HG03095 (cell line): ENCODE results near the gene NOD2.

Experiments used
- ATAC-seq: cut with Tn5 transposase; IDR thresholded peaks from one replicate; pipeline ENCODE4 v1.9.1; 2021; ENCODE audit warnings: moderate library complexity; ENCODE audit not compliant: unreplicated experiment

The NOD2 gene

DNA sequence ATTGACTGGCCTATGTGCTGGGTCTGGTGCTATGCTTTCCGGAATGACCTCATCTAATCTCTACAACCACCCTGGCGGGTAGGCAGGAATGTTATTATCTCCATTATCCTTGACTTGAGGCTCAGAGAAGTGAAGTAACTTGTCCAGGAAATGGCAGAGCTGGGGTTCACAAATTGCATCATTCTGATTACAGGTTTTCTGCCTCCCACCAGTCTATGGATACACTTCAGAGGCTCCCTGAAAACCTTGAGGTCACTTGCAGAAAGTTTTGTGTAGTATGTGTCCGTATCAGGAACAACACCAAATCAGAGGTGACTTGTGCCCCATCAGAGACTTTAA, 19.1 kb downstream of the NOD2 start:
- ATAC-seq, result no peak

DNA sequence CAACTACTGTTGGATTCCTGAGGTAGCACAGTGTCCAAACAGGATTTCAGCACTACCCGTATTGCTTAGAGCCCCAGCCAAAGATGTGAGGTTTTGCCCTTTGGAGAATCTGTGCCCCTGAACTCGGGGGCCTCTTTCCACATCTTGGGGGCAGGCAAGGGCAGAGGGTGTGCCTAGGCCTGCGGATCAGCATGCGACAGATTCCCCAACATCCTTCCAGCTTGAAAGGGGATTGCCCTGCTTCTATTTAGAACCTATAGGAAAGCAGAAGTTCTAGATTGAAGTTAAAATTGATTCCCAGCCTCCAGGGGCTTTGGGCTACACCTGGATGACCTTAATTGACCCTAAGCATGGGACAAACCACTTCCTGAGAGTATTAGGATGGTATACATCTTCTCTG, 19.6 kb downstream of the NOD2 start:
- no peak for ATAC-seq

DNA sequence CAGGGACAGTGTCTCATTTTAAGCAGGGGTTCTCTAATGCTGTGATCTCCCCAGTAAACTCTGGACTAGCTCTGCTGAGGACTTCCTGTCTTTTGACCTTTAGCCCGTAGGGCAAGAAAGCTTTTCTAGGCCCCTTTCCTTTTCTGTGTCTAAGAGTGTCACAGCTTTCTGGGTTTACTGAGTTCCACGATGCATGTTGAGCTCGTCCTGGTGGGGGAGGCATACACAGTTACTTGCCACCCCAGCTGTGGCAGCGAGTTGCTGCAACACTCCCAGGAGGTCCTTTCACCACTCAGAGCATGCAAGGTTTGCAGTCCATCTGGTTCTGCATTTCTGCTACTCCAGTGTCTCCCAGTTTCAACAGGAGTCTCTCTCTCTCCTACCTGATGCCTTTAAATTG, 23.7 kb downstream of the NOD2 start:
- ATAC-seq, result no peak

DNA sequence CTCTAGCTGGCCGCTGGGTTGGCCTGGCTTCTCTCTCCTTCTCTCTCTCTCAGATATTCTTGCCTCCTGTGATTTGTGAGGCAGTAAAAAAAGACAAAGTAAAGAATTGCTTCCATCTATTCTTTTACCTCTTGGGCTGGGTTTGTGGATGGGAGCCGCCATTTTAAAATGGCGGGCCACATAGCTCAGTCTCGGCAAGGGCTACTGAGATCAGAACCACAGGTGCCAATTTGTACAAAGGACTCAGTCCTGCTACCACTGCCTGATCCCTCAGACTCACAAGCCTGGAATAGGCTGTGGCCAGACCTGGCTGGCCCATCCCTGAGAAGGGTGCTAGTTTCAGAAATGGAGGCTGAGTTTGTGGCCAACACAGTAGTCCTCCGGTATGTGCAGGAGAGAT, 24.1 kb downstream of the NOD2 start:
- no peak for ATAC-seq

DNA sequence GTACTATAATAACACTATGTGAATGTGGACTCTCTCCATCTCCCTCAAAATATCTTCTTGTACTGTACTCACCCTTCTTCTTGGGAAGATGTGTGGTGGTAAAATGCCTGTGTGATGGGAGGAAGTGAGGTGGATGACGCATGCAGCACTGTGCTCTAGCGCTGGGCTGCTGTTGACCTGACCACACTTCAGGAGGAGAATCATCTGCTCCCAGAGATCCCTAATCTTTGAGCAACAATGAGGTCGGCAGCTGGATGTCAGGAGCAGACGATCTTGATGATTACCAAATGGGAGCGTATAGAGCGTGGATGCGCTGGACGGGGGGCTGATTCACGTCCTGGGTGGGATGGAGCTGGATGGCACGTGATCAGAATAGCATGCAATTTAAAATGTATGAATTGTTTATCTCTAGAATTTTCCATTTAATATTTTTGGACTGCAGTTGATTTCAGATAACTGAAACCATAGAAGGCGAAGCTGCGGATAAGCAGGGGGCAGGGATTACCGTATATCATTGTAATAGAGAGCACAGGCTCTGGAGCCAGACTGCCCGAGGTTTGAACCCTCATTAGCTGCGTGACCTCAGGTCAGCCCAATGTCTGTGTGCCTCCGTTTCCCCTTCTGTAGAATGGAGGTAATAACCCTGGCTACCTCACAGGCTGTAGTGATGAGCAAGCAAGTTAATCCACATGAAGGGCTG, 24.8 kb downstream of the NOD2 start:
- ATAC-seq, result no peak

DNA sequence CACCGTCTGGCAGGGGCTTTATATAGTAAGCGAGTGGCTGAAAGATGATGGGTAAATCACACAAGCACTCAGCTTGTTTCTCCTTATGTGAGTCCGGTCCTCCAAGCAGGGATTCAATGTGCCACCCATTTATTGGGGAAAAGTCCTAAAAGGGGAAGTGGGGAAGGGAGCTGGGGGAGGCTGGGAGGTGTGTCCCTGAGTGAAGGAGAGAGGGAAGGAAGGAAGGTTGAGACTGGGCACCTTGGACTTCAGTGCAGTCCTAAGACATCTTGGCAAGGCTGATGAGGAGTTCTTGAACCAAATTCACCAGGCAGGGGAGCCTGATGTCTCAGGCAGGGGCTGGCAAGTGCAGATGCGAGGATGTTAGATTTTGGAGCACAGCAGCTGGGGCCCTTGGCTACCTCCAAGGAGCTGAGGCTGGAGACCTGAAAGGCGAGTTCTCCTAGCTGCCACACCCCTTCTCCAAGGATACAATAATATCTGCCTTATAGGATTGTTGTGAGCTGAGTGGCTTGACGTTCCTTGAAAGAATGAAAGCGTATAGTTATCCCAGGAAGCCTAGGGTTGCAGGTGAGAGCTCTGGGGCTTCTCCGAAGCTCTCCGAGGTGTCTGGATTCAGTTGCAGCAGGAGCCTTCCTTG, 25.5 kb downstream of the NOD2 start:
- ATAC-seq, result no peak

DNA sequence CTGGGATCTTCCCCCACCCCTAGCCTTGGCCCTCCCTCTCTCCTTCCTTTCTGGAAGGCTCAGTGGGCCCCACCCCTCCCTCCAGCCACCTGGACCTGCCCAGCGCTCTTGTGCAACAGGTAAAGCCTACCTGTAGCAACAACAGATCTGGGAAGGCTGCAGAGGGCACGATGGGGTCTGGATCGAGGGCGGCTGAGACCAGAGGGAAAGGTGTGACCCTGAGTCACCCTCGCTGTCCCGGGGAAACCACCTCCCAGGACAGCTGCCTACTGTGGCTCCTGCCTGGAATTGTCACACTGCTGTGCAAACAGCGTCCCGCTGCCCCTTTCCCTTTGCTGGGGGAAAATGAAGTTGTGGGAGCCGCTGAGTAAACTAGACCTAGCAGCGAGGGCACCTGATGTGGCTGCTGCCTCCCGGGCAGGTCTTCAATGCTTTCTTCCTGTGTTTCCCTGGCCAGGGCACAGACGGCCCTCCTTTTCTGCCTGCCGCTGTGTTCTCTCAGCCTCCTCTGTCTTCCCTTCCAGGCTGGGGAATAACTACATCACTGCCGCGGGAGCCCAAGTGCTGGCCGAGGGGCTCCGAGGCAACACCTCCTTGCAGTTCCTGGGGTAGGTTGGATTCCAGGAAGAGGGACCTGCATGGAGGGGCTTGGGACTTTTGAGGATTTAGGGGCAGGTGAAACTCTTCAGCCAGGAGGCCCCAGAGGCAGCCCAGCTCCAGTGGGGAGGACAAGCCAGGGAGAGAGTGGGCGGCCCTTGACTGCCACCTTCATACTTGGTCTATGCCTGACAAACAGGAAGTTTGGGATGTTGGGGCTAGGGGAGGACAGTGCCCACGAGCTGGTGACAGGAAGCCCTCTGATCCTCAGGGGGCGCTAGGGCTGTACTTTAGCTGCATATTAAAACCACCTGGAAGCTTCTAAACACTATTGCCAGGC, 26.3 kb downstream of the NOD2 start:
- ATAC-seq, result no peak

DNA sequence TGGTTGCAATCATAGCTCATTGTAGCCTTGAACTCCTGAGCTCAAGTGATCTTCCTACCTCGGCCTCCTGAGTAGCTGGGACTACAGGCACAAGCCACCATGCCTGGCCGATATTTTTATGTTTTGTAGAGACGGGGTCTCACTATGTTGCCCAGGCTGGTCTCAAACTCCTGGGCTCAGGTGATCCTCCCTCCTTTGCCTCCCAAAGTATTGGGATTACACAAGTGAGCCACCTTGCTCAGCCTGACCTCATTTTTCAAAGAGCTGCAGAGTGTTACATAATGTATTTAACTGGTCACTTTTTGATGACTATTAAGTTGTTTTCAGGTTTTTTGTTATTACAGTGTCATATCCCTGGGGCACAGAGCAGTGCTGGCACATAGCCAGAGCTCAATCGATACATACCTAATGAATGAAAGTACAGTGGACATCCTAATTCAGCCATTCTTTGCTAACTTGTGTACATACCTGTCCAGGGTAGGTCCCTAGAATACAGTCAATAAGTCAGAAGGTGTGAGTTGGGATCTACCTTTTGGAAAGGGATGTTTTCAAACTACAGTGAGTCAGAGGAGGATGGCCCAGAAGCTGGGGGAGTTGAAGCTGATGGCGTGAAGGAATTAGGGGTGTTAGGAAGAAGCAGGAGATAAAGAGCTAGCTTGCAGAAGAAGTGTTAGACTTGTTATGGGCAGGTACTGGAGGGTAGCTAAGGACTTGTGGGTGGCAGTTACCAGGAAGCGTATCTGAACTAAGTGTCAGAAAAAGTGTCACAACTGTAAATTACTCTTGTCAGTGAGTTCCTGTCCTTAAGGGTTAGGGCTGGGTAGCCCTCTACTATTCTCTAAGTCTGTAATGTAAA, 28.4 kb downstream of the NOD2 start:
- ATAC-seq, result no peak

DNA sequence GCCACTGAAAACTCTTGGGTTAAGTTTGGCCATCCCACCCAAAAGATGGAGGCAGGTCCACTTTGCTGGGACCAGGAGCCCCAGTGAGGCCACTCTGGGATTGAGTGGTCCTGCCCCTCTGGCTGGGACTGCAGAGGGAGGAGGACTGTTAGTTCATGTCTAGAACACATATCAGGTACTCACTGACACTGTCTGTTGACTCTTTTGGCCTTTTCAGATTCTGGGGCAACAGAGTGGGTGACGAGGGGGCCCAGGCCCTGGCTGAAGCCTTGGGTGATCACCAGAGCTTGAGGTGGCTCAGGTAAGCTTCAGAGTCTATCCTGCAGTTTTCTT, 29.0 kb downstream of the NOD2 start:
- no peak for ATAC-seq

DNA sequence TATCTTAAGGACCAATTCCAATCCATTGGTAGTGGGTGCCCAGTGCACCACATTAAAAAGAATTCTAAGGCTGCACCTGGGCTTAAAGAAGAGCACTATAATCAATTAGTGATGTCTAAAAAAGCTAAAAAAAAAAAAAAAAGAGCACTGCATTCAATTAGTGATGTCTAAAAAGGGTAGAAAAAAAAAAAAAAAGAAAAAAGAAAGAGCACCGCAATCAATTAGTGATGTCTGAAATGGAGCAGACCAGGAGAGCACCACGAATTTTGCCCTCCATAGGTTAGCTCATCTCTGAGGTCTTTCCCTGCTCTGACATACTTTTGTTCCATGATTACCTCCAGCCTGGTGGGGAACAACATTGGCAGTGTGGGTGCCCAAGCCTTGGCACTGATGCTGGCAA, 29.6 kb downstream of the NOD2 start:
- no peak for ATAC-seq

DNA sequence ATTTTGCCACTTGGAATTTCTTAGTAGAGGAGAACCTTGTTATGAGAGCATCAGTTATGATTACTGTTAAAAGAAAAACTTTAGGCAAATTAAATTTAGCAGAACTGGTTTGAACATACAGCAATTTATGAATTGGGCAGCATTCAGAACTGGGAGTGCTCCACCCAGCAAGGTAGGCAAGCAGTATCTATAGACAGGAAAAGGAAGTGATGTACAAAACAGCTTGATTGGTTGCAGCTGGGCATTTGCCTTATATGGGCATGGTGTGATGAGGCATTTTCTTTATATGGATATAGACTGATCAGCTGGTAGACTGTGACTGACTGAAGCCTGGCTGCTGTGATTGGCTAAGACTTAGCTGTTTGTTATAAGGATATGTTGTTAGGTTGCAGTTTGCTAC, 30.9 kb downstream of the NOD2 start:
- no peak for ATAC-seq

DNA sequence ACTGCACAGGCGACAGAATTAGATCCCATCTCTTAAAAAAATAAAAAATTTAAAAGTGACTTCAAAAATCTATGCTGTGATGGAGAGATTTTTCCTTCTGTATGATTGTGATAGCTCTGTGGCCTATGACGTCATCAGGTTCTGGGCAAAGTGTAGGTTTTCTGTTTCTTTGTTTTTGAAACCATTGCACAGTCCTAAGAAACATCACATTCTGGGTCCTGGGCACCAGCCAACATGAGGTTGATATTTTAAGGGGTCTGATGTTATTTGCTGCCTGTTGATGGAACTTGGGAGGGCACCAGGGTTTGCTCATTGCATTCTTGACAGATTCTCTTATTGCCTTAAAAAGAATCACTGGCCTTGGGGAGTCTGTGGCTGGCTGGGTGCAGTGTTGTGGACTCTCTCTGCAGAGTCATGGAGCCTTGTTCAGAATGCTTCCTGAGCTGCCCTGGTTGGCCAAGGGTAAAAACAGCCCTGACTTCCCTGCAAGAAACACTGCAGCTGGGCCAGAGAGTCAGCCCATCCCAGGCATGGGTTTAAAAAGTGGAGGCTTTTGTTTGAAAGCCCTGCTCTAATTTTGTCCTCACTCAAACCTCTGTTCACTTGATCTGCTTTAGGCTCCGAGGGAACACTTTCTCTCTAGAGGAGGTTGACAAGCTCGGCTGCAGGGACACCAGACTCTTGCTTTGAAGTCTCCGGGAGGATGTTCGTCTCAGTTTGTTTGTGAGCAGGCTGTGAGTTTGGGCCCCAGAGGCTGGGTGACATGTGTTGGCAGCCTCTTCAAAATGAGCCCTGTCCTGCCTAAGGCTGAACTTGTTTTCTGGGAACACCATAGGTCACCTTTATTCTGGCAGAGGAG, 38.0 kb downstream of the NOD2 start:
- no peak for ATAC-seq

DNA sequence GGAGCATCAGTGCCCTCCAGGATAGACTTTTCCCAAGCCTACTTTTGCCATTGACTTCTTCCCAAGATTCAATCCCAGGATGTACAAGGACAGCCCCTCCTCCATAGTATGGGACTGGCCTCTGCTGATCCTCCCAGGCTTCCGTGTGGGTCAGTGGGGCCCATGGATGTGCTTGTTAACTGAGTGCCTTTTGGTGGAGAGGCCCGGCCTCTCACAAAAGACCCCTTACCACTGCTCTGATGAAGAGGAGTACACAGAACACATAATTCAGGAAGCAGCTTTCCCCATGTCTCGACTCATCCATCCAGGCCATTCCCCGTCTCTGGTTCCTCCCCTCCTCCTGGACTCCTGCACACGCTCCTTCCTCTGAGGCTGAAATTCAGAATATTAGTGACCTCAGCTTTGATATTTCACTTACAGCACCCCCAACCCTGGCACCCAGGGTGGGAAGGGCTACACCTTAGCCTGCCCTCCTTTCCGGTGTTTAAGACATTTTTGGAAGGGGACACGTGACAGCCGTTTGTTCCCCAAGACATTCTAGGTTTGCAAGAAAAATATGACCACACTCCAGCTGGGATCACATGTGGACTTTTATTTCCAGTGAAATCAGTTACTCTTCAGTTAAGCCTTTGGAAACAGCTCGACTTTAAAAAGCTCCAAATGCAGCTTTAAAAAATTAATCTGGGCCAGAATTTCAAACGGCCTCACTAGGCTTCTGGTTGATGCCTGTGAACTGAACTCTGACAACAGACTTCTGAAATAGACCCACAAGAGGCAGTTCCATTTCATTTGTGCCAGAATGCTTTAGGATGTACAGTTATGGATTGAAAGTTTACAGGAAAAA, 38.8 kb downstream of the NOD2 start:
- no peak for ATAC-seq

DNA sequence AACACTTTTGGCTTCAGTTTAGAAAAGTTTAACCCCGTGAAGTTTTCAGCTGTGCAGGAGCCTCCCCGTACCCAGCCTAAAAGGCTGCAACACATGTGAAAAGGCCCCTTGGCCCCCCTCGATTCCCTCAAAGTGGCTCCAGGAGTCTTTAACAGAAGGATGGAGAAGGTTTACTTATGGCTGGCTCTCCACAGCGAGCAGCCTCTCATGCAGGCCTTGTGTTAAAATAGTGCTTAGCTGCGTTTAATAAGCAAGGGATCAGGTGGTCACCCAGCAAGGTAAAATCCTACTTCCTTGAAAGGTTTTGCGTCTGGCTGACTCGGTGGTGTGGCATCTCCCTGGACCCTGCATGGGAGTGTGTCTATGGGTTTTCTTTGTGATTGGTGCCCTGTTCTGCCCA, 40.1 kb downstream of the NOD2 start:
- no peak for ATAC-seq

DNA sequence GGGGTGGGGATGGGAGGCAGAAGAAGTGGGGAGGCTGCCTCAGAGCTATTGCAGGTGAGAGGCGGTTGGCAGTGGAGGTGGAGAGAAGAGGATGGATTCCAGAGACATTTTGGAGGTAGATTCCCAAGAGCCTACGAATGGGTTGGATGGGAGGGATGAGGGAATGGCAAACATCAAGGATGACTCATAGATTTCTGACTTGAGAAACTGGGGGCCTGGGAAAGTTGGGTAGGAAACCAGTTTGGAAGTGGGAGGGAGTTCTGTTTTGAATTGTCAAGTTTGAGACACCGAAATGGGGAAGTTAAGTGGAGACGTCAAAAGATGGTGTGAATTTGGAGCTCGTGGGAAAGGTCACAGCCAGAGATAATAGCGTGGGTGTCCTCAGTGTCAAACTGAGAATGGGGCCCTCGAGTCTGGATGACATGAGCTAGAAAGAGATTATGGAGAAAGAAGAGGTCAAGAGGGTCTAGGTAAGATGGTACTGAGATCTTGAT, 42.3 kb downstream of the NOD2 start:
- ATAC-seq, result no peak

DNA sequence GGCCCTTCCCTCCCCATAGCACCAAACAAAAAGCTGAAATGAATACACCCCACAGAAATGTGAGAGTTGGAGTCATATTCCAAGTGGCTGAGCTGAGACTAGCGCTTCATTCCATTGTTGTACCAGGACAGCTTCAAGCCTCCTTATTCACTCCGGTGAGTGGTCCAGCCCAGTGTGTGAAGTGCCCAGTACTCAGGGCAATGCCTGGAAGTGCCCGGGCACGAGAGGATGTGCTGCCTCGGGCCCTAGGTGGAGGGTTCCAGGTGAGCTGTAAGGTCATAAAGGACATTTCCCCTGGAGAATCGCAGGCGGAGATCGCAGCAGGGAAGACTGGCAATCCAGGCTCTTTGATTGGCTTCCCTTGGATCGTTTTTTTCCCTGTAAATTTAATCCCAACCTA, 43.0 kb downstream of the NOD2 start:
- ATAC-seq, result no peak

DNA sequence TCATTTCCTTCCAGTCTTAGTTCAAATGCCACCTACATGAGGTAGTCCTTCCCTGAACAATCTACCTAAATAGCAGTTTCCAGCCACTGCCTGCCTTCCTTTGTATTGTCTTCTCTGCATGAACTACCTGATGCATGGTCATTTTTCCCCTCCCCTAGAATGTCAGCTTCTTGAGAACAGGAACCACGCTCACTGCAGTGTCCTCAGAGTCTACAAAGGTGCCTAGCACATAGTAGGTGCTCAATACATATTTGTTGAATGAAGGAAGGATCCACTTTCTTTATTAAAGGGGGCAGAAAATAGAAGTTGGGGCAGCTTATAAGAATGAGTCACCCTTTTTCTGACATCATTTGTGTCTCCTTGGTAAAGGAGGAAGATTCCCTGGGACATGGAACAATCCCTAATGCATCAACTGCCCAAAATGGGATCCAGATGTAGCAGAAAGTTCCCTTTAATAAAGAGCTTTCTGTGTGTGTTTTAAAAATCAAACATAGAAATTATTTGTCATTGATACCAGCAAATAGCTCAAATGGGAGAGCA, 44.1 kb downstream of the NOD2 start:
- no peak for ATAC-seq

DNA sequence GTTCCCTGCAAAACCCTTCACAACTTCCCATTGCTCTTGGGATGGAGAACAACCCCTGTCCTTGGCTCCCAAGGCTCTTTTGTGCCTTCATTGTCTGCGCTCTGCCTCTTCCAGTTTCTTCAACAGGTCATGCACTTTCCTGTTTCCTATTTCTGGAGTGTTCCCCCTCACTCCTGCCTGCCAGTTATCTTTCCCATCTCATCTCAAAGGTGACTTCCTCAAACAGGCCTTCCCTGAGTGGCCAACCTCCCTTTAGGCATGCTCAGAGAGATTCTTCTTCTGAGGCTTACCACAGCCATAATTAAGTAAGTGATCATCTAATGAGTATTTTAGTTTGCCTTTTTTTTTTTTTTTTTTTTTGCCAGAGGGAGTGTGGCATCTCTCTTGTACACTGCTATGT, 45.6 kb downstream of the NOD2 start:
- ATAC-seq, result no peak

DNA sequence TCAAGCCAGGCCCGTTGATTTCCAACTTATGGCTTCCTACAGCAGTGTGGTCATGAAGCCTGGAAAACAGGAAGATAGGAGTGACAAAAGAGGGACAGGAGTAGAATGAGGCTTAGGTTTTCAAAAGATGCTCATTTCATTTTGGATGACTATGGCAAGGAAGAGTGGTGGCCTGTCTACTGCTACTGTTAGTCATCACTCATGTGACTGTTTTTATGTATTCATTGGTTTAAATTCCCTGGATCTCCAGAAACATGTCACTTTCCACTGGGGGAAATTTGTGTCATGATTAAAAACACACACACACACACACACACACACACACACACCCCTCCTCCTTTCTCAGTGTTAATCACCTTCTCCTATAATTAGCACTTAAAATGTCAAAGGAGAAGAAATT, 47.3 kb downstream of the NOD2 start:
- ATAC-seq, result no peak
